ENCODE measurements around the gene TMEM168. TPM values are rescaled to one million over a fixed set of nuclear protein-coding genes. Genes with fewer than 3 reads are reported as not detected.
A peak's percentile ranks its signal among the peaks of the same experiment; 100 is the strongest.

Gene TMEM168
- total RNA-seq, 1 experiment from 2014 or later: 13.9 TPM

DNA sequence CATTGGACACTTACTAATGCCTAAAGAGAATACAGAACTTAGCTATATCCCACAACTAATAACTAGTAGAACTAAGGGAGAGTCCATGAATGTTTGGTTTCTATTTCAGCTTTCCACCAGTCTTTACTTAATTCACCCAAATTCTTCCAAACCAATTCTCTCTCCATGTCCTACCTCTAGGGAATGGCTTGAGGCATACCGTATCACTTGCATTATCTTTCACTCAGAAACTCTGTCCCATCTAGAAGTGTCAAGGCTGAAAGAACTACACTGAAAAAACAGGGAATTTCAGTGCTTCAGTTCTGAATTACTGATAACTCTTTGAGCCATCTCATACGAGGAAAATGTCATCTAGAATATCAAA lies 758 bp downstream of the TMEM168 start:
- Histone ChIP-seq H3K4ac (ENCODE audit: low read depth, low read length) (no peak overlapping the region), H2BK5ac (ENCODE audit: insufficient read length, low read length) (no peak overlapping the region), H2AFZ (ENCODE audit: low read length) (peak overlapping the region; percentile 1), H2BK15ac (ENCODE audit: low read depth, low read length) (no peak overlapping the region), H3K4me2 (ENCODE audit: insufficient read depth, insufficient read length, low read length) (peak overlapping the region; percentile 79), H2BK20ac (ENCODE audit: low read depth, low read length, poor library complexity, severe bottlenecking) (no peak overlapping the region), H3K79me1 (ENCODE audit: insufficient read depth, low read depth, low read length, poor library complexity, severe bottlenecking) (peaks cover 6% of the 10 kb centered on the region), H3K56ac (ENCODE audit: insufficient read length, low read depth, low read length) (no peak overlapping the region), H3K23me2 (ENCODE audit: insufficient read length, low read depth, low read length, poor library complexity, severe bottlenecking) (peaks cover 8% of the 10 kb centered on the region), H3K4me1 (ENCODE audit: insufficient read depth, low read length) (no peaks in the 10 kb centered on the region), H2BK120ac (ENCODE audit: low read depth, low read length, poor library complexity, severe bottlenecking) (no peak overlapping the region), H2BK12ac (ENCODE audit: insufficient read length, low read depth, low read length) (no peak overlapping the region), H4K91ac (ENCODE audit: insufficient read length, low read depth, low read length) (no peak overlapping the region), H4K20me1 (ENCODE audit: control insufficient read depth, insufficient read depth, insufficient read length) (no peaks in the 10 kb centered on the region), H3K27ac (ENCODE audit: insufficient read length, low read depth, low read length) (peak overlapping the region; percentile 90), H3K23ac (ENCODE audit: insufficient read length, low read depth, low read length) (no peak overlapping the region), H4K8ac (replicated peaks; ENCODE audit: insufficient read length, low read depth, low read length) (no peak overlapping the region), H4K5ac (ENCODE audit: insufficient read length, low read depth, low read length) (no peak overlapping the region), H3K18ac (ENCODE audit: insufficient read length, low read depth, low read length) (no peak overlapping the region), H3K79me2 (ENCODE audit: insufficient read depth, low read length) (no peaks in the 10 kb centered on the region), H3T11ph (ENCODE audit: low read length) (no peak overlapping the region), H3K14ac (ENCODE audit: insufficient read depth, low read length) (peak overlapping the region; percentile 100; the same call in 1 of the 2 replicates), H3K9me3 (ENCODE audit: control insufficient read depth, low read depth, low read length) (no peaks in the 10 kb centered on the region), H3K27me3 (ENCODE audit: insufficient read depth, low read length) (no peaks in the 10 kb centered on the region), H2AK5ac (ENCODE audit: insufficient read length, low read length) (no peak overlapping the region), H3K9ac (ENCODE audit: extremely low read depth, insufficient read length, low read length) (peak overlapping the region; percentile 98)
- H3K27ac Mint-ChIP-seq: peak overlapping the region; percentile 46 to 98 (median 93); a peak in 5 of 7 replicates
- no peaks in the 10 kb centered on the region for H3K27me3 Mint-ChIP-seq (ENCODE audit: low read depth)
- TF ChIP-seq, protein P1, sequence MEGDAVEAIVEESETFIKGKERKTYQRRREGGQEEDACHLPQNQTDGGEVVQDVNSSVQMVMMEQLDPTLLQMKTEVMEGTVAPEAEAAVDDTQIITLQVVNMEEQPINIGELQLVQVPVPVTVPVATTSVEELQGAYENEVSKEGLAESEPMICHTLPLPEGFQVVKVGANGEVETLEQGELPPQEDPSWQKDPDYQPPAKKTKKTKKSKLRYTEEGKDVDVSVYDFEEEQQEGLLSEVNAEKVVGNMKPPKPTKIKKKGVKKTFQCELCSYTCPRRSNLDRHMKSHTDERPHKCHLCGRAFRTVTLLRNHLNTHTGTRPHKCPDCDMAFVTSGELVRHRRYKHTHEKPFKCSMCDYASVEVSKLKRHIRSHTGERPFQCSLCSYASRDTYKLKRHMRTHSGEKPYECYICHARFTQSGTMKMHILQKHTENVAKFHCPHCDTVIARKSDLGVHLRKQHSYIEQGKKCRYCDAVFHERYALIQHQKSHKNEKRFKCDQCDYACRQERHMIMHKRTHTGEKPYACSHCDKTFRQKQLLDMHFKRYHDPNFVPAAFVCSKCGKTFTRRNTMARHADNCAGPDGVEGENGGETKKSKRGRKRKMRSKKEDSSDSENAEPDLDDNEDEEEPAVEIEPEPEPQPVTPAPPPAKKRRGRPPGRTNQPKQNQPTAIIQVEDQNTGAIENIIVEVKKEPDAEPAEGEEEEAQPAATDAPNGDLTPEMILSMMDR (conservative IDR thresholded peaks at IDR 0.05): no peak
- H3K9me3 Mint-ChIP-seq: 0 out of 5 replicates have a peak, but pooled peaks cover 0 to 2% of the 10 kb centered on the region in 2 experiments
- peaks cover 0 to 5% (median 4%) of the 10 kb centered on the region in 3 experiments; a peak in 6 of 7 replicates for H3K36me3 Mint-ChIP-seq (ENCODE audit: insufficient read depth in 1 of 3, low read depth in 3 of 3)
- peak overlapping the region; percentile 73 to 86 for H3K4me3 Mint-ChIP-seq
- no peak for DNase-seq
- WGBS (ENCODE audit: extremely low coverage, insufficient read length, low lambda C conversion rate): no CpG with 5 or more reads among the region's 2 CpGs
- H3K4me1 Mint-ChIP-seq: peaks cover 23 to 26% of the 10 kb centered on the region in 2 experiments
